H1 (cell line): ENCODE measurements around the gene NRM. TPM values are rescaled to one million over a fixed set of nuclear protein-coding genes. Genes with fewer than 3 reads are reported as not detected.

Source experiments
- CTCF ChIA-PET: fragments of 300-600 bp; sonication (Branson Sonifier 250); formaldehyde crosslinking; loops from one replicate; lab custom pipeline; 2021; ENCODE audit not compliant: partially characterized antibody; lab: Charles Lee
- POLR2A ChIA-PET: fragments of 300-600 bp; sonication (Branson Sonifier 250); formaldehyde crosslinking; loops from one replicate; lab custom pipeline; 2021; ENCODE audit warnings: inconsistent platforms; ENCODE audit not compliant: partially characterized antibody; lab: Charles Lee
- DNase-seq, 2 experiments: peaks; one replicate each; pipeline versions ENCODE4 v3.0.0 to v3.0.0-alpha.2; 2010 to 2022; ENCODE audit warnings: low spot score in 2 of 2, low read depth in 1 of 2, mixed read lengths in 1 of 2
- FAIRE-seq: peaks from 2 replicates; lab custom pipeline; 2011; peaks lifted over from hg19 to GRCh38; lab: Jason Lieb, UNC
- H2AFZ ChIP-seq: 2 replicates; pipeline ENCODE4 v1.8.1; 2012; ENCODE audit warnings: low read length, inconsistent platforms
- H2AK5ac ChIP-seq: 2 replicates; pipeline ENCODE4 v1.6.1; 2013; ENCODE audit warnings: low read depth, low read length
- H2BK120ac ChIP-seq: replicated peaks from 2 replicates; pipeline ENCODE3; 2013; ENCODE audit warnings: low read depth, low read length, inconsistent platforms
- H2BK12ac ChIP-seq: 2 replicates; pipeline ENCODE4 v1.6.1; 2013; ENCODE audit warnings: low read depth, low read length
- H2BK15ac ChIP-seq: 2 replicates; pipeline ENCODE4 v1.6.1; 2013; ENCODE audit warnings: low read length
- H2BK20ac ChIP-seq: 2 replicates; pipeline ENCODE4 v1.6.1; 2013; ENCODE audit warnings: low read length
- H2BK5ac ChIP-seq: 2 replicates; pipeline ENCODE4 v1.6.1; 2013; ENCODE audit warnings: low read depth, low read length
- H3K14ac ChIP-seq: 2 replicates; pipeline ENCODE4 v1.6.1; 2013; ENCODE audit warnings: inconsistent platforms; ENCODE audit not compliant: insufficient read length
- H3K18ac ChIP-seq: 2 replicates; pipeline ENCODE4 v1.6.1; 2013; ENCODE audit warnings: low read length; ENCODE audit errors: extremely low read depth
- H3K23ac ChIP-seq: 2 replicates; pipeline ENCODE4 v1.6.1; 2013; ENCODE audit warnings: inconsistent platforms; ENCODE audit not compliant: insufficient read length
- H3K23me2 ChIP-seq: 2 replicates; pipeline ENCODE4 v1.6.1; 2013; ENCODE audit warnings: low read depth, low read length
- H3K27ac ChIP-seq: 2 replicates; pipeline ENCODE4 v1.6.1; 2011; ENCODE audit warnings: low read depth, low read length, inconsistent platforms
- H3K27me3 ChIP-seq, 4 experiments: replicated peaks in 1 of 4; 1 replicate in 1 of 4; 2 replicates in 3 of 4; pipeline versions ENCODE4 v1.6.1 to v1.8.1; 2011 to 2013; ENCODE audit warnings: low read length in 3 of 4, mild to moderate bottlenecking in 3 of 4, inconsistent platforms in 2 of 4, mixed read lengths in 2 of 4, moderate library complexity in 1 of 4; ENCODE audit not compliant: control insufficient read depth in 3 of 4, insufficient read depth in 3 of 4; ENCODE audit errors: extremely low read depth in 1 of 4
- H3K36me3 ChIP-seq, 4 experiments: 2 replicates each; pipeline versions ENCODE4 v1.6.1 to v1.8.1; 2011 to 2013; ENCODE audit warnings: mild to moderate bottlenecking in 4 of 4, low read length in 3 of 4, moderate library complexity in 2 of 4, control low read depth in 1 of 4, inconsistent platforms in 1 of 4; ENCODE audit not compliant: insufficient read depth in 4 of 4, control insufficient read depth in 2 of 4
- H3K4ac ChIP-seq: replicated peaks from 2 replicates; pipeline ENCODE3; 2013; ENCODE audit warnings: low read length, low read depth, mixed read lengths, inconsistent platforms; ENCODE audit not compliant: insufficient read length
- H3K4me1 ChIP-seq, 4 experiments: replicated peaks in 1 of 4; 1 replicate in 1 of 4; 2 replicates in 3 of 4; pipeline versions ENCODE4 v1.6.1 to v1.8.1; 2011 to 2013; ENCODE audit warnings: low read length in 3 of 4, inconsistent platforms in 2 of 4, mixed read lengths in 1 of 4; ENCODE audit not compliant: insufficient read depth in 4 of 4, control insufficient read depth in 3 of 4
- H3K4me2 ChIP-seq, 2 experiments: 2 replicates each; pipeline versions ENCODE4 v1.6.1 to v1.8.1; 2011 to 2013; ENCODE audit warnings: low read depth in 2 of 2, low read length in 2 of 2, control low read depth in 1 of 2, inconsistent platforms in 1 of 2, mild to moderate bottlenecking in 1 of 2; ENCODE audit not compliant: insufficient read depth in 1 of 2
- H3K4me3 ChIP-seq, 4 experiments: fragments of 200-600, 300-600 bp in 1 of 4; sonication (generic), shearing (Covaris generic), sonication (Bioruptor Twin) in 1 of 4; 2 replicates each; pipeline versions ENCODE4 v1.5.1 to v1.8.1; 2011 to 2016; ENCODE audit warnings: low read length in 4 of 4, low read depth in 3 of 4, control low read depth in 2 of 4, inconsistent platforms in 2 of 4, mild to moderate bottlenecking in 2 of 4, mixed read lengths in 1 of 4, moderate library complexity in 1 of 4; ENCODE audit not compliant: insufficient read depth in 2 of 4; ENCODE audit errors: extremely low read depth in 1 of 4
- H3K56ac ChIP-seq: replicated peaks from 2 replicates; pipeline ENCODE3; 2013; ENCODE audit warnings: low read depth, mild to moderate bottlenecking, mixed read lengths, low read length, inconsistent platforms; ENCODE audit not compliant: insufficient read length
- H3K79me1 ChIP-seq: 2 replicates; pipeline ENCODE4 v1.6.1; 2013; ENCODE audit warnings: low read depth, low read length, control low read depth
- H3K79me2 ChIP-seq, 2 experiments: 2 replicates each; pipeline versions ENCODE4 v1.6.1 to v1.8.1; 2012 to 2013; ENCODE audit warnings: low read length in 2 of 2, mild to moderate bottlenecking in 2 of 2, inconsistent platforms in 1 of 2; ENCODE audit not compliant: insufficient read depth in 2 of 2, control insufficient read depth in 1 of 2
- H3K9ac ChIP-seq, 4 experiments: replicated peaks in 1 of 4; 1 replicate in 1 of 4; 2 replicates in 3 of 4; pipeline versions ENCODE4 v1.6.1 to v1.8.1; 2011 to 2013; ENCODE audit warnings: low read depth in 3 of 4, low read length in 3 of 4, control low read depth in 2 of 4, mild to moderate bottlenecking in 2 of 4, moderate library complexity in 2 of 4, inconsistent platforms in 1 of 4; ENCODE audit errors: extremely low read depth in 1 of 4
- H3K9me3 ChIP-seq, 2 experiments: 2 replicates each; pipeline versions ENCODE4 v1.6.1 to v1.8.1; 2012 to 2013; ENCODE audit warnings: mild to moderate bottlenecking in 2 of 2, moderate library complexity in 2 of 2, control low read depth in 1 of 2, inconsistent platforms in 1 of 2, low read depth in 1 of 2, low read length in 1 of 2, mixed read lengths in 1 of 2; ENCODE audit not compliant: insufficient read depth in 2 of 2
- H4K20me1 ChIP-seq, 2 experiments: replicated peaks in 1 of 2; 2 replicates each; pipeline versions ENCODE3 to v1.8.1; 2011 to 2013; ENCODE audit warnings: inconsistent platforms in 2 of 2, low read length in 2 of 2, mild to moderate bottlenecking in 1 of 2; ENCODE audit not compliant: insufficient read depth in 2 of 2, control insufficient read depth in 1 of 2
- H4K5ac ChIP-seq: 2 replicates; pipeline ENCODE4 v1.6.1; 2013; ENCODE audit warnings: low read length, low read depth, mixed read lengths, inconsistent platforms; ENCODE audit not compliant: insufficient read length
- H4K8ac ChIP-seq: 2 replicates; pipeline ENCODE4 v1.8.0; 2013; ENCODE audit warnings: mild to moderate bottlenecking, moderate library complexity, low read length, inconsistent platforms; ENCODE audit not compliant: insufficient read depth; ENCODE audit errors: extremely low read depth
- H4K91ac ChIP-seq: replicated peaks from 2 replicates; pipeline ENCODE3; 2013; ENCODE audit warnings: low read length, mixed read lengths, inconsistent platforms; ENCODE audit not compliant: insufficient read length
- ASH2L ChIP-seq: fragments of 200-600, 300-600 bp; sonication (generic); IDR thresholded peaks from one replicate; pipeline ENCODE4 v1.7.1; 2017; ENCODE audit warnings: low read length
- FOSL1 ChIP-seq: IDR thresholded peaks from 2 replicates; pipeline ENCODE4 v1.6.1; 2011; ENCODE audit warnings: mild to moderate bottlenecking, low read depth, low read length, moderate library complexity; ENCODE audit not compliant: insufficient read depth
- KDM1A ChIP-seq: fragments of 200-600, 300-600 bp; sonication (generic); IDR thresholded peaks from 2 replicates; pipeline ENCODE4 v1.7.1; 2016; ENCODE audit warnings: mild to moderate bottlenecking, low read length, borderline replicate concordance
- RAD21 ChIP-seq, 2 experiments: IDR thresholded peaks in 1 of 2; conservative IDR thresholded peaks in 1 of 2; 2 replicates each; pipeline ENCODE4 v1.6.1; 2011; ENCODE audit warnings: low read depth in 2 of 2, low read length in 2 of 2, improper control_type of control experiment in 1 of 2, inconsistent platforms in 1 of 2, mild to moderate bottlenecking in 1 of 2, moderate library complexity in 1 of 2
- WGBS, 2 experiments: shearing (Covaris generic) in 1 of 2; methylation state at CpG; one replicate each; pipeline versions ENCODE4 v1.1.6 to v1.1.7; 2013 to 2015; ENCODE audit warnings: low lambda C conversion rate in 2 of 2, mixed read lengths in 2 of 2, inconsistent platforms in 1 of 2, low coverage in 1 of 2, missing lambda C conversion rate in 1 of 2; ENCODE audit not compliant: insufficient replicate concordance in 2 of 2, insufficient coverage in 1 of 2, insufficient read length in 1 of 2; ENCODE audit errors: extremely low coverage in 1 of 2, missing lambda C conversion rate in 1 of 2; 5-methylcytosine and 5-hydroxymethylcytosine counted together
- polyA plus RNA-seq, 7 experiments: library from polyadenylated mRNA; depleted of rRNA in 3 of 7; stranded (reverse) in 5 of 7; unstranded in 2 of 7; fragments of >200 nt in 5 of 7; fragments of 200-250 nt in 2 of 7; gene quantifications; 1 replicate in 5 of 7; 2 replicates in 1 of 7; 4 replicates in 1 of 7; pipeline versions ENCODE4 v1.2.1 to v1.2.3, GENCODE V29; 2011 to 2013; ENCODE audit warnings: missing spikeins in 2 of 7, mixed read lengths in 2 of 7
- total RNA-seq: library from RNA; stranded (reverse); fragmentation: NEBNext Ultra II Directional; extraction: Animal tissue kit (Norgen Biotek cat#: 25700); gene quantifications from 2 replicates; pipeline ENCODE4 v1.2.1, GENCODE V29; 2021

The NRM gene
- total and polyA plus RNA-seq, 2 of the 8 experiments (the other 6 are each of a cell fraction or from before 2014, with no cell fraction given), result 27.3 to 50.4 TPM

GRCh38 chr6:30714263-30714662, 23.5 kb upstream of the NRM start:
- no peak overlapping the region for H2BK15ac ChIP-seq
- H2BK120ac ChIP-seq, result no peak overlapping the region
- WGBS, 2 experiments, result 100% methylated on average over 1 of the region's 1 CpG; no CpG with 5 or more reads in 1 of the 2 experiments
- peaks cover 3% of the 10 kb centered on the region; the same call in 1 of the 2 replicates for H3K79me1 ChIP-seq
- H4K8ac ChIP-seq, result no peak overlapping the region
- H3K4me3 ChIP-seq, result no peak overlapping the region
- CTCF ChIA-PET, result interaction anchor here (1.0 to 2.3 kb wide), 4 partner anchors 10 to 47 kb away, joined by 3 to 8 read pairs (median 4); no protein-coding TSS in a partner anchor
- H3K27ac ChIP-seq, result no peak overlapping the region
- no peak for FAIRE-seq
- H3K14ac ChIP-seq, result no peak overlapping the region
- H2BK12ac ChIP-seq, result no peak overlapping the region
- H3K9me3 ChIP-seq, result no peaks in the 10 kb centered on the region
- H3K36me3 ChIP-seq, result peaks cover 29 to 46% (median 36%) of the 10 kb centered on the region in 4 experiments
- no peaks in the 10 kb centered on the region for H3K27me3 ChIP-seq
- H3K4me1 ChIP-seq, result peaks cover 0 to 2% (median 0%) of the 10 kb centered on the region in 4 experiments; a peak in 6 of 7 replicates
- DNase-seq, result no peak
- no peak overlapping the region for H4K5ac ChIP-seq
- H2BK20ac ChIP-seq, result no peak overlapping the region
- H4K20me1 ChIP-seq, result peaks cover 0 to 5% of the 10 kb centered on the region in 2 experiments
- H3K4ac ChIP-seq, result no peak overlapping the region
- H4K91ac ChIP-seq, result no peak overlapping the region
- H3K79me2 ChIP-seq, result peaks cover 0 to 16% of the 10 kb centered on the region in 2 experiments; a peak in 2 of 4 replicates
- H3K23me2 ChIP-seq, result peaks cover 5% of the 10 kb centered on the region
- no peak overlapping the region for H3K18ac ChIP-seq
- no peak overlapping the region for H2AK5ac ChIP-seq
- H3K23ac ChIP-seq, result no peak overlapping the region
- H2BK5ac ChIP-seq, result no peak overlapping the region
- no peak overlapping the region for H3K56ac ChIP-seq
- no peak overlapping the region for H3K9ac ChIP-seq
- no peak overlapping the region for H2AFZ ChIP-seq
- H3K4me2 ChIP-seq, result no peak overlapping the region
- POLR2A ChIA-PET, result interaction anchor here (19.5 to 35.9 kb wide), 2 partner anchors 14 to 22 kb away, joined by 337 to 732 read pairs; partner anchors contain the start of genes FLOT1, IER3 and NRM
- TF ChIP-seq FOSL1 (no peak), ASH2L (no peak), RAD21 (IDR thresholded peaks at IDR 0.05 in 1 of 2, conservative IDR thresholded peaks at IDR 0.05 in 1 of 2; ENCODE audit: low read depth in 2 of 2, low read length in 2 of 2) (no peak), KDM1A (no peak)
